GM20000 (cell line): ENCODE results near the gene ENGASE.

ENCODE experiments used
- DNase-seq: peaks from one replicate; pipeline ENCODE4 v3.0.0; 2012; ENCODE audit warnings: low spot score
- CTCF ChIP-seq: IDR thresholded peaks from 2 replicates; pipeline ENCODE4 v1.5.1; 2012; ENCODE audit warnings: mild to moderate bottlenecking, control low read depth; ENCODE audit errors: extremely low read depth, missing control alignments

ENGASE gene

GRCh38 chr17:79102214-79102613, 27.6 kb downstream of the ENGASE start:
- TF ChIP-seq CTCF = no peak
- DNase-seq = no peak

- DNase-seq = no peak
- no peak for TF ChIP-seq CTCF
Observed at GRCh38 chr17:79104898-79105600, 30.4 kb downstream of the ENGASE start.

- no peak for TF ChIP-seq CTCF
- no peak for DNase-seq
Observed at GRCh38 chr17:79105937-79106336, 31.3 kb downstream of the ENGASE start.

- no peak for TF ChIP-seq CTCF
- no peak for DNase-seq
Observed at GRCh38 chr17:79106958-79107357, 32.3 kb downstream of the ENGASE start.

- TF ChIP-seq CTCF = no peak
- DNase-seq = no peak
Observed at GRCh38 chr17:79107499-79108231, 33.0 kb downstream of the ENGASE start.

- DNase-seq = no peak
- no peak for TF ChIP-seq CTCF
Observed at GRCh38 chr17:79108232-79108850, 33.7 kb downstream of the ENGASE start.

- DNase-seq = no peak
- no peak for TF ChIP-seq CTCF
Observed at GRCh38 chr17:79108870-79109269, 34.2 kb downstream of the ENGASE start.
